H1 (cell line): Measurements from ENCODE around the gene LAMTOR3. TPM values are rescaled to one million over a fixed set of nuclear protein-coding genes. Genes with fewer than 3 reads are reported as not detected.

Source experiments
- CTCF ChIA-PET: fragments of 300-600 bp; sonication (Branson Sonifier 250); formaldehyde crosslinking; loops from one replicate; lab custom pipeline; 2021; ENCODE audit not compliant: partially characterized antibody; lab: Charles Lee
- POLR2A ChIA-PET: fragments of 300-600 bp; sonication (Branson Sonifier 250); formaldehyde crosslinking; loops from one replicate; lab custom pipeline; 2021; ENCODE audit warnings: inconsistent platforms; ENCODE audit not compliant: partially characterized antibody; lab: Charles Lee
- DNase-seq, 2 experiments: peaks; one replicate each; pipeline versions ENCODE4 v3.0.0 to v3.0.0-alpha.2; 2010 to 2022; ENCODE audit warnings: low spot score in 2 of 2, low read depth in 1 of 2, mixed read lengths in 1 of 2
- FAIRE-seq: peaks from 2 replicates; lab custom pipeline; 2011; peaks lifted over from hg19 to GRCh38; lab: Jason Lieb, UNC
- H2AFZ ChIP-seq: 2 replicates; pipeline ENCODE4 v1.8.1; 2012; ENCODE audit warnings: low read length, inconsistent platforms
- H2AK5ac ChIP-seq: 2 replicates; pipeline ENCODE4 v1.6.1; 2013; ENCODE audit warnings: low read depth, low read length
- H2BK120ac ChIP-seq: replicated peaks from 2 replicates; pipeline ENCODE3; 2013; ENCODE audit warnings: low read depth, low read length, inconsistent platforms
- H2BK12ac ChIP-seq: 2 replicates; pipeline ENCODE4 v1.6.1; 2013; ENCODE audit warnings: low read depth, low read length
- H2BK15ac ChIP-seq: 2 replicates; pipeline ENCODE4 v1.6.1; 2013; ENCODE audit warnings: low read length
- H2BK20ac ChIP-seq: 2 replicates; pipeline ENCODE4 v1.6.1; 2013; ENCODE audit warnings: low read length
- H2BK5ac ChIP-seq: 2 replicates; pipeline ENCODE4 v1.6.1; 2013; ENCODE audit warnings: low read depth, low read length
- H3K14ac ChIP-seq: 2 replicates; pipeline ENCODE4 v1.6.1; 2013; ENCODE audit warnings: inconsistent platforms; ENCODE audit not compliant: insufficient read length
- H3K18ac ChIP-seq: 2 replicates; pipeline ENCODE4 v1.6.1; 2013; ENCODE audit warnings: low read length; ENCODE audit errors: extremely low read depth
- H3K23ac ChIP-seq: 2 replicates; pipeline ENCODE4 v1.6.1; 2013; ENCODE audit warnings: inconsistent platforms; ENCODE audit not compliant: insufficient read length
- H3K23me2 ChIP-seq: 2 replicates; pipeline ENCODE4 v1.6.1; 2013; ENCODE audit warnings: low read depth, low read length
- H3K27ac ChIP-seq: 2 replicates; pipeline ENCODE4 v1.6.1; 2011; ENCODE audit warnings: low read depth, low read length, inconsistent platforms
- H3K27me3 ChIP-seq, 4 experiments: replicated peaks in 1 of 4; 1 replicate in 1 of 4; 2 replicates in 3 of 4; pipeline versions ENCODE4 v1.6.1 to v1.8.1; 2011 to 2013; ENCODE audit warnings: low read length in 3 of 4, mild to moderate bottlenecking in 3 of 4, inconsistent platforms in 2 of 4, mixed read lengths in 2 of 4, moderate library complexity in 1 of 4; ENCODE audit not compliant: control insufficient read depth in 3 of 4, insufficient read depth in 3 of 4; ENCODE audit errors: extremely low read depth in 1 of 4
- H3K36me3 ChIP-seq, 4 experiments: 2 replicates each; pipeline versions ENCODE4 v1.6.1 to v1.8.1; 2011 to 2013; ENCODE audit warnings: mild to moderate bottlenecking in 4 of 4, low read length in 3 of 4, moderate library complexity in 2 of 4, control low read depth in 1 of 4, inconsistent platforms in 1 of 4; ENCODE audit not compliant: insufficient read depth in 4 of 4, control insufficient read depth in 2 of 4
- H3K4ac ChIP-seq: replicated peaks from 2 replicates; pipeline ENCODE3; 2013; ENCODE audit warnings: low read length, low read depth, mixed read lengths, inconsistent platforms; ENCODE audit not compliant: insufficient read length
- H3K4me1 ChIP-seq, 4 experiments: replicated peaks in 1 of 4; 1 replicate in 1 of 4; 2 replicates in 3 of 4; pipeline versions ENCODE4 v1.6.1 to v1.8.1; 2011 to 2013; ENCODE audit warnings: low read length in 3 of 4, inconsistent platforms in 2 of 4, mixed read lengths in 1 of 4; ENCODE audit not compliant: insufficient read depth in 4 of 4, control insufficient read depth in 3 of 4
- H3K4me2 ChIP-seq, 2 experiments: 2 replicates each; pipeline versions ENCODE4 v1.6.1 to v1.8.1; 2011 to 2013; ENCODE audit warnings: low read depth in 2 of 2, low read length in 2 of 2, control low read depth in 1 of 2, inconsistent platforms in 1 of 2, mild to moderate bottlenecking in 1 of 2; ENCODE audit not compliant: insufficient read depth in 1 of 2
- H3K4me3 ChIP-seq, 4 experiments: fragments of 200-600, 300-600 bp in 1 of 4; sonication (generic), shearing (Covaris generic), sonication (Bioruptor Twin) in 1 of 4; 2 replicates each; pipeline versions ENCODE4 v1.5.1 to v1.8.1; 2011 to 2016; ENCODE audit warnings: low read length in 4 of 4, low read depth in 3 of 4, control low read depth in 2 of 4, inconsistent platforms in 2 of 4, mild to moderate bottlenecking in 2 of 4, mixed read lengths in 1 of 4, moderate library complexity in 1 of 4; ENCODE audit not compliant: insufficient read depth in 2 of 4; ENCODE audit errors: extremely low read depth in 1 of 4
- H3K56ac ChIP-seq: replicated peaks from 2 replicates; pipeline ENCODE3; 2013; ENCODE audit warnings: low read depth, mild to moderate bottlenecking, mixed read lengths, low read length, inconsistent platforms; ENCODE audit not compliant: insufficient read length
- H3K79me1 ChIP-seq: 2 replicates; pipeline ENCODE4 v1.6.1; 2013; ENCODE audit warnings: low read depth, low read length, control low read depth
- H3K79me2 ChIP-seq, 2 experiments: 2 replicates each; pipeline versions ENCODE4 v1.6.1 to v1.8.1; 2012 to 2013; ENCODE audit warnings: low read length in 2 of 2, mild to moderate bottlenecking in 2 of 2, inconsistent platforms in 1 of 2; ENCODE audit not compliant: insufficient read depth in 2 of 2, control insufficient read depth in 1 of 2
- H3K9ac ChIP-seq, 4 experiments: replicated peaks in 1 of 4; 1 replicate in 1 of 4; 2 replicates in 3 of 4; pipeline versions ENCODE4 v1.6.1 to v1.8.1; 2011 to 2013; ENCODE audit warnings: low read depth in 3 of 4, low read length in 3 of 4, control low read depth in 2 of 4, mild to moderate bottlenecking in 2 of 4, moderate library complexity in 2 of 4, inconsistent platforms in 1 of 4; ENCODE audit errors: extremely low read depth in 1 of 4
- H3K9me3 ChIP-seq, 2 experiments: 2 replicates each; pipeline versions ENCODE4 v1.6.1 to v1.8.1; 2012 to 2013; ENCODE audit warnings: mild to moderate bottlenecking in 2 of 2, moderate library complexity in 2 of 2, control low read depth in 1 of 2, inconsistent platforms in 1 of 2, low read depth in 1 of 2, low read length in 1 of 2, mixed read lengths in 1 of 2; ENCODE audit not compliant: insufficient read depth in 2 of 2
- H4K20me1 ChIP-seq, 2 experiments: replicated peaks in 1 of 2; 2 replicates each; pipeline versions ENCODE3 to v1.8.1; 2011 to 2013; ENCODE audit warnings: inconsistent platforms in 2 of 2, low read length in 2 of 2, mild to moderate bottlenecking in 1 of 2; ENCODE audit not compliant: insufficient read depth in 2 of 2, control insufficient read depth in 1 of 2
- H4K5ac ChIP-seq: 2 replicates; pipeline ENCODE4 v1.6.1; 2013; ENCODE audit warnings: low read length, low read depth, mixed read lengths, inconsistent platforms; ENCODE audit not compliant: insufficient read length
- H4K8ac ChIP-seq: 2 replicates; pipeline ENCODE4 v1.8.0; 2013; ENCODE audit warnings: mild to moderate bottlenecking, moderate library complexity, low read length, inconsistent platforms; ENCODE audit not compliant: insufficient read depth; ENCODE audit errors: extremely low read depth
- H4K91ac ChIP-seq: replicated peaks from 2 replicates; pipeline ENCODE3; 2013; ENCODE audit warnings: low read length, mixed read lengths, inconsistent platforms; ENCODE audit not compliant: insufficient read length
- ATF2 ChIP-seq: IDR thresholded peaks from 2 replicates; pipeline ENCODE4 v1.6.1; 2012; ENCODE audit warnings: low read length, inconsistent platforms
- BRCA1 ChIP-seq: IDR thresholded peaks from 2 replicates; pipeline ENCODE4 v1.6.1; 2012; ENCODE audit warnings: low read depth, low read length, improper control_type of control experiment
- CBX8 ChIP-seq: fragments of 300-800, 300-1000 bp; sonication (generic); IDR thresholded peaks from 2 replicates; pipeline ENCODE4 v1.7.1; 2016; ENCODE audit warnings: low read depth, low read length, borderline replicate concordance
- EP300 ChIP-seq, 2 experiments: IDR thresholded peaks; 1 replicate in 1 of 2; 2 replicates in 1 of 2; pipeline ENCODE4 v1.6.1; 2011 to 2012; ENCODE audit warnings: low read depth in 2 of 2, low read length in 2 of 2, mild to moderate bottlenecking in 2 of 2, borderline replicate concordance in 1 of 2, inconsistent platforms in 1 of 2, moderate library complexity in 1 of 2
- HDAC2 ChIP-seq, 2 experiments: fragments of 300-600 bp in 1 of 2; sonication (generic) in 1 of 2; IDR thresholded peaks; 2 replicates each; pipeline ENCODE4 v1.6.1; 2011 to 2012; ENCODE audit warnings: low read depth in 2 of 2, low read length in 2 of 2, mild to moderate bottlenecking in 2 of 2, moderate library complexity in 2 of 2, borderline replicate concordance in 1 of 2, inconsistent platforms in 1 of 2
- KDM5A ChIP-seq: fragments of 200-600 bp; IDR thresholded peaks from 2 replicates; pipeline ENCODE4 v1.7.1; 2012; ENCODE audit warnings: mild to moderate bottlenecking, low read length, inconsistent platforms, mixed read lengths
- MAX ChIP-seq: IDR thresholded peaks from 2 replicates; pipeline ENCODE4 v1.6.1; 2012; ENCODE audit warnings: inconsistent platforms
- POLR2AphosphoS5 ChIP-seq: IDR thresholded peaks from 2 replicates; pipeline ENCODE4 v1.6.1; 2011; ENCODE audit warnings: low read depth, low read length
- SUZ12 ChIP-seq: fragments of 200-600 bp; sonication (generic); IDR thresholded peaks from 2 replicates; pipeline ENCODE4 v1.6.1; 2012; ENCODE audit warnings: mild to moderate bottlenecking, inconsistent platforms, low read length, moderate library complexity, mixed read lengths
- TAF7 ChIP-seq: optimal IDR thresholded peaks from 2 replicates; pipeline ENCODE3; 2011; ENCODE audit warnings: low read depth, mild to moderate bottlenecking, inconsistent platforms, low read length, moderate library complexity, borderline replicate concordance
- TEAD4 ChIP-seq: IDR thresholded peaks from 2 replicates; pipeline ENCODE4 v1.6.1; 2012; ENCODE audit warnings: low read depth, low read length, inconsistent platforms, mixed read lengths
- YY1 ChIP-seq: IDR thresholded peaks from 2 replicates; pipeline ENCODE4 v1.6.1; 2011; ENCODE audit warnings: low read depth, mild to moderate bottlenecking, low read length
- WGBS, 2 experiments: shearing (Covaris generic) in 1 of 2; methylation state at CpG; one replicate each; pipeline versions ENCODE4 v1.1.6 to v1.1.7; 2013 to 2015; ENCODE audit warnings: low lambda C conversion rate in 2 of 2, mixed read lengths in 2 of 2, inconsistent platforms in 1 of 2, low coverage in 1 of 2, missing lambda C conversion rate in 1 of 2; ENCODE audit not compliant: insufficient replicate concordance in 2 of 2, insufficient coverage in 1 of 2, insufficient read length in 1 of 2; ENCODE audit errors: extremely low coverage in 1 of 2, missing lambda C conversion rate in 1 of 2; 5-methylcytosine and 5-hydroxymethylcytosine counted together
- polyA plus RNA-seq, 7 experiments: library from polyadenylated mRNA; depleted of rRNA in 3 of 7; stranded (reverse) in 5 of 7; unstranded in 2 of 7; fragments of >200 nt in 5 of 7; fragments of 200-250 nt in 2 of 7; gene quantifications; 1 replicate in 5 of 7; 2 replicates in 1 of 7; 4 replicates in 1 of 7; pipeline versions ENCODE4 v1.2.1 to v1.2.3, GENCODE V29; 2011 to 2013; ENCODE audit warnings: missing spikeins in 2 of 7, mixed read lengths in 2 of 7
- total RNA-seq: library from RNA; stranded (reverse); fragmentation: NEBNext Ultra II Directional; extraction: Animal tissue kit (Norgen Biotek cat#: 25700); gene quantifications from 2 replicates; pipeline ENCODE4 v1.2.1, GENCODE V29; 2021

Gene LAMTOR3
- total and polyA plus RNA-seq, 2 of the 8 experiments (the other 6 are each of a cell fraction or from before 2014, with no cell fraction given): 25.1 to 34.4 TPM

DNA sequence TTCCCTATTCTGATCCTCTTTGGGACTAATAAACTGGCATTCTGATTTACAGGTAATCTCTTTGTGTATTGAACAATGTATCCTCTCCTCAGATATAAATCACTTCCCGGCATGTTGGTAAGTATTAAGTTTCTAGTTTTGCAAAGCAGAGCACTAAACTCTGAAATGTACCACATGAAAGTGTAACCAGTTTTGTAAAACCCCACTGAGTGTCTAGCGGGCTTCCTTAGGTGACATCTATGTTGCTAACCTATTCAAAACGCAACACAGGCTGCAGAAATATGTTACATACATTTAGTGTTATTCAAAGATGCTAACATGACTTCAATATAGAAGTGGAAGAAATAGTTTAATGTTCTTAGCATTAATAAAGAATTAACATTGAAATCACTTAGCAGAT is 26.9 kb upstream of the LAMTOR3 start:
- no peak overlapping the region for H4K8ac ChIP-seq
- no peak overlapping the region for H3K56ac ChIP-seq
- 91% methylated on average over 3 of the region's 3 CpGs; no CpG with 5 or more reads in 1 of the 2 experiments for WGBS, 2 experiments
- H3K27ac ChIP-seq: no peak overlapping the region
- H3K9me3 ChIP-seq: no peaks in the 10 kb centered on the region
- no peak overlapping the region for H4K91ac ChIP-seq
- no peak overlapping the region for H2BK20ac ChIP-seq
- CTCF ChIA-PET: interaction anchor here (0.6 kb wide), 2 partner anchors 10 to 82 kb away, joined by 3 to 4 read pairs; no protein-coding TSS in a partner anchor
- FAIRE-seq (no peak), DNase-seq (no peak)
- no peak overlapping the region for H2AK5ac ChIP-seq
- peaks cover 0 to 1% (median 0%) of the 10 kb centered on the region in 4 experiments; a peak in 1 of 7 replicates for H3K27me3 ChIP-seq
- POLR2A ChIA-PET: interaction anchor here (1.3 kb wide), 1 partner anchor 25 kb away, joined by 4 read pairs; the partner anchor contains the start of gene DNAJB14
- H3K23ac ChIP-seq: no peak overlapping the region
- no peak overlapping the region for H3K18ac ChIP-seq
- H2BK12ac ChIP-seq: no peak overlapping the region
- H3K79me2 ChIP-seq: no peaks in the 10 kb centered on the region
- H3K4me2 ChIP-seq: no peak overlapping the region
- no peaks in the 10 kb centered on the region for H3K4me1 ChIP-seq
- H3K4ac ChIP-seq: no peak overlapping the region
- no peaks in the 10 kb centered on the region for H4K20me1 ChIP-seq
- H3K14ac ChIP-seq: no peak overlapping the region
- H3K23me2 ChIP-seq: no peaks in the 10 kb centered on the region
- H3K36me3 ChIP-seq: peaks cover 0 to 14% (median 2%) of the 10 kb centered on the region in 4 experiments; a peak in 2 of 8 replicates
- H3K79me1 ChIP-seq: peaks cover 2% of the 10 kb centered on the region; the same call in 1 of the 2 replicates
- no peak overlapping the region for H2AFZ ChIP-seq
- H3K9ac ChIP-seq: no peak overlapping the region
- H2BK120ac ChIP-seq: no peak overlapping the region
- no peak overlapping the region for H2BK15ac ChIP-seq
- H2BK5ac ChIP-seq: no peak overlapping the region
- no peak overlapping the region for H4K5ac ChIP-seq
- no peak overlapping the region for H3K4me3 ChIP-seq
- TF ChIP-seq TEAD4 (no peak), HDAC2 (IDR thresholded peaks at IDR 0.05; ENCODE audit: borderline replicate concordance in 1 of 2, low read depth in 2 of 2, low read length in 2 of 2) (no peak), POLR2AphosphoS5 (no peak), SUZ12 (no peak), CBX8 (no peak), KDM5A (no peak), BRCA1 (no peak), EP300 (IDR thresholded peaks at IDR 0.05; ENCODE audit: borderline replicate concordance in 1 of 2, low read depth in 2 of 2, low read length in 2 of 2) (no peak), TAF7 (no peak), MAX (no peak), YY1 (no peak), ATF2 (no peak)
